GM08714 (cell line): ENCODE measurements around the gene SKP1.
"Not testable (repeated sequence)": the region's sequence is repeated elsewhere in the genome, so short reads cannot be mapped to it uniquely, and the experiment has no call there.

Source experiments
- H3K4me3 ChIP-seq: fragments of 200-500 bp; sonication (Bioruptor generic); 2 replicates; pipeline ENCODE4 v1.5.1; 2014; ENCODE audit warnings: mild to moderate bottlenecking, low read length, inconsistent platforms
- ZNF274 ChIP-seq: IDR thresholded peaks from 2 replicates; pipeline ENCODE4 v1.6.1; 2012; ENCODE audit warnings: mild to moderate bottlenecking, low read depth, low read length

Gene SKP1

GRCh38 chr5:134176511-134177368 is at the start of gene SKP1:
SKP1 (minus strand) TSS chr5:134176950; CDS start chr5:134174022, 2,928 bp downstream.
- peak within 1 kb of the TSS; percentile 74 for H3K4me3 ChIP-seq
- TF ChIP-seq ZNF274: no peak

- TF ChIP-seq ZNF274: no peak
- peak within 1 kb of the TSS; percentile 99 for H3K4me3 ChIP-seq
Observed at GRCh38 chr5:134225780-134226440, 49.2 kb upstream of the SKP1 start, which contains the start of gene PPP2CA. PPP2CA (minus strand) TSS chr5:134226073; CDS start chr5:134225861, 212 bp downstream.

- TF ChIP-seq ZNF274: no peak
- peak overlapping the region; percentile 99 for H3K4me3 ChIP-seq
Observed at GRCh38 chr5:134224888-134225779, 48.4 kb upstream of the SKP1 start.

GRCh38 chr5:134223406-134224248 is 46.9 kb upstream of the SKP1 start:
- no peak for TF ChIP-seq ZNF274

GRCh38 chr5:134221690-134222089 is 44.9 kb upstream of the SKP1 start:
- H3K4me3 ChIP-seq: not testable (repeated sequence)

More at GRCh38 chr5:134223406-134224248, 46.9 kb upstream of the SKP1 start:
- H3K4me3 ChIP-seq: peak overlapping the region; percentile 99

- H3K4me3 ChIP-seq: no peak overlapping the region
- TF ChIP-seq ZNF274: no peak
Observed at GRCh38 chr5:134215757-134216156, 39.0 kb upstream of the SKP1 start.

GRCh38 chr5:134211263-134212031 is 34.7 kb upstream of the SKP1 start:
- not testable (repeated sequence) for H3K4me3 ChIP-seq

- H3K4me3 ChIP-seq: no peak overlapping the region
- no peak for TF ChIP-seq ZNF274
Observed at GRCh38 chr5:134209477-134210245, 32.9 kb upstream of the SKP1 start.

- H3K4me3 ChIP-seq: no peak overlapping the region
- no peak for TF ChIP-seq ZNF274
Observed at GRCh38 chr5:134207696-134208095, 30.9 kb upstream of the SKP1 start.

GRCh38 chr5:134206627-134207160 is 29.9 kb upstream of the SKP1 start:
- H3K4me3 ChIP-seq: no peak overlapping the region
- TF ChIP-seq ZNF274: no peak

- no peak for TF ChIP-seq ZNF274
- H3K4me3 ChIP-seq: no peak overlapping the region
Observed at GRCh38 chr5:134204575-134204974, 27.8 kb upstream of the SKP1 start.

GRCh38 chr5:134203630-134204029 is 26.9 kb upstream of the SKP1 start:
- no peak for TF ChIP-seq ZNF274
- H3K4me3 ChIP-seq: no peak overlapping the region
